Tibial nerve (tissue), 4 donors: ENCODE data around the gene COL19A1. TPM values are rescaled to one million over a fixed set of nuclear protein-coding genes. Genes with fewer than 3 reads are reported as not detected.

Experiments used
- DNase-seq, 2 donors: peaks; one replicate each; pipeline ENCODE4 v3.0.0-alpha.2; 2019; ENCODE audit warnings: low spot score in 2 of 2
- H3K27ac ChIP-seq, 4 donors: fragments of 200-600 bp; sonication (generic) in 3 of 4; one replicate each; pipeline ENCODE4 v1.5.1; 2017 to 2019; ENCODE audit warnings: mild to moderate bottlenecking in 1 of 4
- H3K27me3 ChIP-seq, 2 donors: fragments of 200-600 bp; sonication (generic) in 1 of 2; one replicate each; pipeline versions ENCODE4 v1.5.1 to v1.6.0; 2017 to 2019
- H3K36me3 ChIP-seq, 3 donors: fragments of 200-600 bp; sonication (generic); one replicate each; pipeline ENCODE4 v1.5.1; 2018 to 2019
- H3K4me1 ChIP-seq, 4 donors: fragments of 200-600 bp; sonication (generic) in 3 of 4; one replicate each; pipeline ENCODE4 v1.5.1; 2017 to 2019
- H3K4me3 ChIP-seq, 4 donors: fragments of 200-600 bp; sonication (generic) in 3 of 4; one replicate each; pipeline ENCODE4 v1.5.1; 2017 to 2019; ENCODE audit warnings: mild to moderate bottlenecking in 1 of 4, moderate library complexity in 1 of 4
- H3K9me3 ChIP-seq, 4 donors: fragments of 200-600 bp; sonication (generic) in 3 of 4; one replicate each; pipeline ENCODE4 v1.5.1; 2017 to 2019
- EP300 ChIP-seq, 2 donors: sonication (generic); formaldehyde crosslinking; IDR thresholded peaks; one replicate each; pipeline ENCODE4 v1.6.1; 2017; ENCODE audit warnings: antibody characterized with exemption in 2 of 2, mild to moderate bottlenecking in 1 of 2
- POLR2A ChIP-seq, 2 donors: fragments of 450-650 bp; IDR thresholded peaks; one replicate each; pipeline ENCODE4 v1.6.1; 2017; ENCODE audit warnings: antibody characterized with exemption in 2 of 2, mild to moderate bottlenecking in 2 of 2, moderate library complexity in 2 of 2
- WGBS, 2 donors: methylation state at CpG; one replicate each; pipeline ENCODE4 v1.1.5; 2018; 5-methylcytosine and 5-hydroxymethylcytosine counted together
- total RNA-seq, 4 donors: library from RNA; depleted of rRNA; stranded (reverse); fragments of >200 nt; gene quantifications; one replicate each; pipeline ENCODE4 v1.1.0, GENCODE V29; 2016
- TF ChIP-seq, protein P1 (sequence below), 5 experiments: fragments of 200-600 bp in 3 of 5; fragments of 450-650 bp in 2 of 5; sonication (generic) in 3 of 5; IDR thresholded peaks; one replicate each; pipeline ENCODE4 v1.5.1; 2016 to 2019; ENCODE audit warnings: antibody characterized with exemption in 5 of 5, mild to moderate bottlenecking in 3 of 5, moderate library complexity in 2 of 5

COL19A1 gene
- total RNA-seq, 4 donors from 2014 or later, result under 0.01 to 0.42 TPM; not detected in 2

DNA sequence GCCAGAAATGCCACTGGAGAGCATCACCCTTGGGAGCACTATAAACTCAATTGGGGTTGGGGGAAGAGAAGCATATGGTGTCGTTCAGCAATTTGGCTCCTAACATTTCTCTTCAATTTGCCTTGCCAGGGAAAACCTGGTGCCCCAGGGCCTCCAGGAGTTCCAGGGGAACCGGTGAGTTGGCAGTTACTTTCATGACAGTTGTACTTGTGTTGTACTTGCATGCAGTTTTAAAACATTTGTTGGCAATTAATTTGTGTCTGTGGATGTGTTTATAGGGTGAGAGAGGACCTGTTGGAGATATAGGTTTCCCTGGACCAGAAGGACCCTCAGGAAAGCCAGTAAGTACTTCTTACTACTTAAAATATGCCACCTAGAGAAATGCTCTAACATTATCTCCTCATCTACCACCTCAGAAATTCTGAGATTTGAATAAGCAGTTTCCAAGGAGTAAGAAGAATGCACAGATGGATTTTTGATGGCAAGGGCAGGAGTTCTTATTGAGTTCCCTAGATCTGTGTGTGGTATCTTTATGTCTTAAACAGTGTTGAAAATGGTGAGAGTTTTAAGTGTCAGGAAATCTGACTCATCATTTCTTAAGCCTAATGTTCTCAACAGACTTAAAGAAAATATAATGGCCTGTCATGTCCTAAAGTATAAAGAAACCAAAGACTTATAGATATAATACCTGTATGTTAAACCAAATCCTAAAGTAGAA lies 314.0 kb downstream of the COL19A1 start:
- no peaks in the 10 kb centered on the region for H3K36me3 ChIP-seq
- no peaks in the 10 kb centered on the region for H3K9me3 ChIP-seq
- H3K27me3 ChIP-seq, result no peaks in the 10 kb centered on the region
- DNase-seq, result no peak
- H3K4me3 ChIP-seq, result no peak overlapping the region
- WGBS, 2 donors, result 77 to 95% methylated on average over 2 of the region's 2 CpGs
- TF ChIP-seq EP300 (IDR thresholded peaks at IDR 0.05) (no peak), POLR2A (IDR thresholded peaks at IDR 0.05) (no peak)
- TF ChIP-seq, protein P1, sequence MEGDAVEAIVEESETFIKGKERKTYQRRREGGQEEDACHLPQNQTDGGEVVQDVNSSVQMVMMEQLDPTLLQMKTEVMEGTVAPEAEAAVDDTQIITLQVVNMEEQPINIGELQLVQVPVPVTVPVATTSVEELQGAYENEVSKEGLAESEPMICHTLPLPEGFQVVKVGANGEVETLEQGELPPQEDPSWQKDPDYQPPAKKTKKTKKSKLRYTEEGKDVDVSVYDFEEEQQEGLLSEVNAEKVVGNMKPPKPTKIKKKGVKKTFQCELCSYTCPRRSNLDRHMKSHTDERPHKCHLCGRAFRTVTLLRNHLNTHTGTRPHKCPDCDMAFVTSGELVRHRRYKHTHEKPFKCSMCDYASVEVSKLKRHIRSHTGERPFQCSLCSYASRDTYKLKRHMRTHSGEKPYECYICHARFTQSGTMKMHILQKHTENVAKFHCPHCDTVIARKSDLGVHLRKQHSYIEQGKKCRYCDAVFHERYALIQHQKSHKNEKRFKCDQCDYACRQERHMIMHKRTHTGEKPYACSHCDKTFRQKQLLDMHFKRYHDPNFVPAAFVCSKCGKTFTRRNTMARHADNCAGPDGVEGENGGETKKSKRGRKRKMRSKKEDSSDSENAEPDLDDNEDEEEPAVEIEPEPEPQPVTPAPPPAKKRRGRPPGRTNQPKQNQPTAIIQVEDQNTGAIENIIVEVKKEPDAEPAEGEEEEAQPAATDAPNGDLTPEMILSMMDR (IDR thresholded peaks at IDR 0.05), result no peak
- no peak overlapping the region for H3K27ac ChIP-seq
- no peaks in the 10 kb centered on the region for H3K4me1 ChIP-seq

DNA sequence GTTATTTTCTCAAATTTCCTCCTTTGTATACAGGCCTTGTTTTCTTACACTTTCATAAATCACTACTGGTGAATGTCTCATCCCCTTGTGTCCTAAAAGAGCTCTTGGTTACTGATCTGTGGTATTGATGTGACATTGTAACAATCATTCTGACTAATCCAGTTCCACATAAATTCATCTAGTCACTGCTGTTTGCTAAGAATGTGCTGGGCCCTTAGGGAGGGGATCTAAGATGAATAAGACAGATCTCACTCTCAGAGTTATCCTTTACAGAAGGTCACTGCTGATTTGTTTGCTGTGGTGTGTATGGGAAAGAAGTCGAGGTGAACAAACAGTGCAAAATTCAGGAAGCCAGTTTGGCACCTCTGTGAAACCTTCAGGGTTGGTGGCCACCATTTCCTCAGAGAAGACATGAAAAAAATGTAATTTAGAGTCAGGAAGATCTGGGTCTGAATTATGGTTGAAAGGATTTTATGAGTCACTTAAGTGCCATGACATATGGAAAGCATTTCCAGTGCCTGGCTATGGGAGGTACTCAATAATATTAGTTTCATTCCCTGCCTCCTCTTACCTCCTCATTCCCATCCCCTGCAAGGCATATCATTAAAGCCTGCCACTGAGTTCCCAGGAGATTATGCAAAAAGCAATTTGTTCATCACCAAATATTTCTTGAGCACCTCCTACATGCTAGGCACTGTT lies 314.7 kb downstream of the COL19A1 start:
- 33 to 42% methylated on average over 1 of the region's 1 CpG for WGBS, 2 donors
- no peaks in the 10 kb centered on the region for H3K36me3 ChIP-seq
- no peaks in the 10 kb centered on the region for H3K27me3 ChIP-seq
- TF ChIP-seq, protein P1 (IDR thresholded peaks at IDR 0.05), result no peak
- TF ChIP-seq POLR2A (IDR thresholded peaks at IDR 0.05) (no peak), EP300 (IDR thresholded peaks at IDR 0.05) (no peak)
- H3K4me1 ChIP-seq, result no peaks in the 10 kb centered on the region
- no peak overlapping the region for H3K27ac ChIP-seq
- H3K4me3 ChIP-seq, result no peak overlapping the region
- H3K9me3 ChIP-seq, result no peaks in the 10 kb centered on the region
- no peak for DNase-seq

DNA sequence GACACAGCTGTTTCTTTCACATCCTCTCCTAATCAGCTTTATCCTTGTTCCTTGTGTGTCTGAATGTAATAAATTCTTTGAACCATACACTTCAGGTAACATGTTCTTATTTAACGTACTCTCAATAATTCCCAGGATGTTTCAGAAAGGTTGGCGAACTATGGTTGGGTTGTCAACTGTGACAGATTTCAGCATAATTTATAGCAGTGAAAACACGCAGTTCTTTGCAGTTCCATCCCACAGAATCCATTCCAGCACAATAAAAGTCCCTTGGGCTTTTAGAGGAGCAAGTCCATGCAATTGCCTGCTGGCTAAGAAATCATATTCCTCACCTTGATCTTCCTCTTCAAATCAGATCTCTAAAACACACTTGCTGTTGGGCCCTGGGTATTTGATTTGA lies 317.2 kb downstream of the COL19A1 start:
- Histone ChIP-seq H3K36me3 (no peaks in the 10 kb centered on the region), H3K4me3 (no peak overlapping the region), H3K27me3 (no peaks in the 10 kb centered on the region), H3K27ac (no peak overlapping the region), H3K9me3 (no peaks in the 10 kb centered on the region), H3K4me1 (no peaks in the 10 kb centered on the region)
- 64 to 65% methylated on average over 3 of the region's 3 CpGs for WGBS, 2 donors
- DNase-seq, result no peak
- TF ChIP-seq, protein P1 (IDR thresholded peaks at IDR 0.05), result no peak
- no peak for TF ChIP-seq POLR2A (IDR thresholded peaks at IDR 0.05)
- TF ChIP-seq EP300 (IDR thresholded peaks at IDR 0.05), result no peak

DNA sequence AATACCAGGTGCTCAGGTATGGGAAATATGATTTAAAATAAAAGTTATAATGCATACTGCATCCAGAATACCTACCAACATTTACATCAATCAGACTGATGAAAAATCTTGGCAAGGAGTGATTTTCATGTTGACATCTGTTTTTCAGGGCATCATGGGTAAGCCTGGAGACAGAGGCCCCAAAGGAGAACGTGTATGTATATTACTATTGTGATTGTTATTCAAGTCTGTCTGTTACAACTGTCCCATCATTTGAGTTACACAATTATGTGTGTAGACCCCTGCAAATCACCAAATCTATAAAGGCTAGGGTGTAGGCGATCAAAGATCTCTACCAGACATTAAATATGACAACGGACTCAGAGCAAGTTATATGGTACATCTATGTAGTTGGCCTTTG lies 318.4 kb downstream of the COL19A1 start:
- no peaks in the 10 kb centered on the region for H3K9me3 ChIP-seq
- H3K4me1 ChIP-seq, result no peaks in the 10 kb centered on the region
- no peak for DNase-seq
- TF ChIP-seq, protein P1 (IDR thresholded peaks at IDR 0.05), result no peak
- TF ChIP-seq EP300 (IDR thresholded peaks at IDR 0.05) (no peak), POLR2A (IDR thresholded peaks at IDR 0.05) (no peak)
- H3K27me3 ChIP-seq, result no peaks in the 10 kb centered on the region
- WGBS, 2 donors, result 85 to 89% methylated on average over 3 of the region's 3 CpGs
- H3K4me3 ChIP-seq, result no peak overlapping the region
- H3K36me3 ChIP-seq, result no peaks in the 10 kb centered on the region
- no peak overlapping the region for H3K27ac ChIP-seq

DNA sequence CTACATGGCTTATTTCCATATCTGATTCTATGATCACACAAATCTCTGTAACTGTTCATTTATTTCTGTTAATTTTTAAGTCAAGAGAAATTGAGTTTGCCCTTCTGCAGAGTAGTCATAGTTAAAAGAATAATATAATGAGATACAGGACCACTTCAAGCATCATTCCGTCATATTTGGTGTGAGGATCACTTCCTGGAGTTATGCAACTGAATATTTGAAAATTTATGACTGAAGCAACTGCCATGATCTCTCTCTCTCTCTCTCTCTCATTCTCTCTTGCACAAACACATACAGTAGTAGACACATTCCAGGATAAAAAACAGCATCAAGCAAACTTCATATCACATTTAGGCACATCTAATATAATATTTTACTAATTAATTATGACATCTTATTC lies 320.1 kb downstream of the COL19A1 start:
- no peak for DNase-seq
- Histone ChIP-seq H3K27me3 (no peaks in the 10 kb centered on the region), H3K27ac (no peak overlapping the region), H3K4me1 (no peaks in the 10 kb centered on the region), H3K9me3 (no peaks in the 10 kb centered on the region), H3K36me3 (no peaks in the 10 kb centered on the region), H3K4me3 (no peak overlapping the region)
- TF ChIP-seq, protein P1 (IDR thresholded peaks at IDR 0.05), result no peak
- WGBS, 2 donors, result 86 to 90% methylated on average over 1 of the region's 1 CpG
